Upper lobe of left lung (tissue), 6 donors: ENCODE measurements around the gene ADCY4. TPM values are rescaled to one million over a fixed set of nuclear protein-coding genes. Genes with fewer than 3 reads are reported as not detected.
A peak's percentile ranks its signal among the peaks of the same experiment; 100 is the strongest.

ENCODE experiments used
- ATAC-seq, 2 donors: fragments of 200-7000 bp; cut with Tn5 transposase; one replicate each; pipeline ENCODE4 v1.9.1; 2022; ENCODE audit warnings: mild to moderate bottlenecking in 2 of 2, moderate library complexity in 2 of 2; ENCODE audit not compliant: low FRiP score in 2 of 2
- DNase-seq, 2 donors: peaks; one replicate each; pipeline ENCODE4 v3.0.0-alpha.2; 2019 to 2020
- H3K27ac ChIP-seq, 4 donors: fragments of 200-600 bp; sonication (generic); one replicate each; pipeline ENCODE4 v1.5.1; 2016 to 2019
- H3K27me3 ChIP-seq, 4 donors: fragments of 200-600 bp; sonication (generic); one replicate each; pipeline ENCODE4 v1.5.1; 2017 to 2019
- H3K36me3 ChIP-seq, 4 donors: fragments of 200-600 bp; sonication (generic); one replicate each; pipeline ENCODE4 v1.5.1; 2016 to 2019
- H3K4me1 ChIP-seq, 4 donors: fragments of 200-600 bp; sonication (generic); one replicate each; pipeline ENCODE4 v1.5.1; 2018 to 2019
- H3K4me3 ChIP-seq, 4 donors: fragments of 200-600 bp; sonication (generic); one replicate each; pipeline ENCODE4 v1.5.1; 2017 to 2019; ENCODE audit warnings: mild to moderate bottlenecking in 2 of 4, moderate library complexity in 1 of 4
- H3K9me3 ChIP-seq, 4 donors: fragments of 200-600 bp; sonication (generic); one replicate each; pipeline ENCODE4 v1.5.1; 2018 to 2019
- CTCF ChIP-seq, 6 experiments: fragments of 450-650 bp in 4 of 6; fragments of 200-600 bp in 2 of 6; sonication (generic) in 2 of 6; IDR thresholded peaks; one replicate each; pipeline ENCODE4 v1.5.1; 2016 to 2019; ENCODE audit warnings: antibody characterized with exemption in 6 of 6
- EP300 ChIP-seq, 4 donors: sonication (generic); formaldehyde crosslinking; IDR thresholded peaks; one replicate each; pipeline ENCODE4 v1.5.1; 2017; ENCODE audit warnings: antibody characterized with exemption in 4 of 4, control low read depth in 2 of 4
- POLR2A ChIP-seq, 4 donors: fragments of 450-650 bp; IDR thresholded peaks; one replicate each; pipeline ENCODE4 v1.5.1; 2016 to 2017; ENCODE audit warnings: antibody characterized with exemption in 4 of 4, mild to moderate bottlenecking in 2 of 4
- POLR2AphosphoS5 ChIP-seq, 2 donors: sonication (generic); formaldehyde crosslinking; IDR thresholded peaks; one replicate each; pipeline ENCODE4 v1.5.1; 2017; ENCODE audit warnings: antibody characterized with exemption in 2 of 2
- WGBS, 2 donors: methylation state at CpG; one replicate each; pipeline ENCODE4 v1.1.5; 2017 to 2018; 5-methylcytosine and 5-hydroxymethylcytosine counted together
- total RNA-seq, 6 donors: library from RNA; depleted of rRNA in 4 of 6; stranded (reverse); fragments of >200 nt in 4 of 6; gene quantifications; one replicate each; pipeline versions ENCODE4 v1.1.0 to v1.2.1, GENCODE V29; 2016 to 2021
- donor health status: DM: no; HTN: no; CAD: no; lungs with moderate emphysema.
- donor health status: DM: no; HTN: yes; CAD: no; lungs with severe emphysema.

Gene ADCY4
- total RNA-seq, 6 donors from 2014 or later = 22.4 to 159 (median 43.7) TPM

DNA sequence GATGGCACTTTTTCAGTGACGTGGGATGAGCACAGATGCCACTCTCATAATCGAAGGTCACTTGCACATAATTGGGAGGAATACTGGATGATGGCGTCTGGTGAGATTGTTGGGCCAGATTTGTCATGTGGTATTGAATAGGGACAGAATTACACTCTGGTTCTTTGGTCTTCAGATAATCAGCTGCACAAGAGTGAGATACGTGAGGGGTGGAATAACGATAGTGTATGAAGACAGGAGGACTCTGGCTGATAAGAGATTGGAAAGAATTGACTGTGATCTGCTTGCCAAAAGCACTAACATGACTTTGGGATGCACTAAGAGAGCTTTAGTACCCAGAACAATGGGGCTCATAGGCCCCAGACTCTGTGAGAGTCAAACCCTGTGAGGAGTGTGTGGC lies 56.4 kb downstream of the ADCY4 start:
- WGBS, 2 donors = 88 to 91% methylated on average over 5 of the region's 5 CpGs
- TF ChIP-seq POLR2A (IDR thresholded peaks at IDR 0.05) (no peak), CTCF (IDR thresholded peaks at IDR 0.05) (no peak), EP300 (IDR thresholded peaks at IDR 0.05) (no peak), POLR2AphosphoS5 (IDR thresholded peaks at IDR 0.05) (no peak)
- Histone ChIP-seq H3K9me3 (no peaks in the 10 kb centered on the region), H3K27me3 (no peaks in the 10 kb centered on the region), H3K36me3 (no peaks in the 10 kb centered on the region), H3K4me3 (no peak overlapping the region), H3K4me1 (peaks cover 9 to 40% (median 37%) of the 10 kb centered on the region in 4 donors), H3K27ac (peak overlapping the region in 2 of 4 donors; percentile 72 to 73)
- DNase-seq (no peak), ATAC-seq (no peak)

DNA sequence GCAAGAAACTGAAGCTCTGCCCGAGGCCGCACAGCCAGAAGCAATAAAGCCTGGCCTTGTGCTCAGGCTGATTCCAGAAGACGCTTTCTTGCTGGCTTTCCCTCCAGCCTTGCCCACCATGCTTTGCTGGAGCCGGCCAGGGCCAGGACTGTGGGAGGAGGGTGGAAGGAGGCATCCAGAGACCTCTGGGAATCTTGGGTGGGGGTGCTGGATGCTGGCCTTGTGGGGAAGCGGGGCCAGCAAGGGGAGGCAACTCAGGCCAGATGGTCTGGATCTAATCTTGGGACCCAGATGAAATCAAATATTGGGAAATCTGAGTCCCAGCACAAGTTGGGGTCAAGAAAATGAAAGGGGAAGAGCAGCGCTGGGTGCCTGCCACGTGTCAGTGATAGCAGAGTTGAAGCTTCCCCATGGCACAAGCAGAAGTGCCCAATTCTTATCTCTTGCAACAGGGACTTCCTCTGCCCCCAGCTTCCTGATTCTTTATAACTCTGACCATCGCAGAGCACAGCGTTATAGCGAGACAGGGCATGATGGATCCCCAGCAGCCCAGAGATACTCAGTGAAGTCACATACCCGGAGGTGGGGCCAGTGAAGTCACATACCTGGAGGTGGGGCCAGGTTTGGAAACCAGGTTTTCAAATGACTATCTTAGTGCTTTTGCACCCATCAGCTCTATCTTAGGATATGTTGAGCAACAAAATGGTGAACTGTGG lies 57.1 kb downstream of the ADCY4 start:
- Histone ChIP-seq H3K36me3 (no peaks in the 10 kb centered on the region), H3K27ac (peak overlapping the region in 3 of 4 donors; percentile 48 to 73 (median 72)), H3K4me1 (peaks cover 11 to 46% (median 44%) of the 10 kb centered on the region in 4 donors), H3K4me3 (no peak overlapping the region), H3K9me3 (no peaks in the 10 kb centered on the region), H3K27me3 (no peaks in the 10 kb centered on the region)
- peak in 1 of 2 donors; percentile 68 for DNase-seq
- ATAC-seq = peak; percentile 31 to 62
- TF ChIP-seq POLR2A (IDR thresholded peaks at IDR 0.05) (no peak), CTCF (IDR thresholded peaks at IDR 0.05) (no peak), POLR2AphosphoS5 (IDR thresholded peaks at IDR 0.05) (peak; percentile 15 to 39), EP300 (IDR thresholded peaks at IDR 0.05) (no peak)
- WGBS, 2 donors = 66 to 67% methylated on average over 11 of the region's 11 CpGs

DNA sequence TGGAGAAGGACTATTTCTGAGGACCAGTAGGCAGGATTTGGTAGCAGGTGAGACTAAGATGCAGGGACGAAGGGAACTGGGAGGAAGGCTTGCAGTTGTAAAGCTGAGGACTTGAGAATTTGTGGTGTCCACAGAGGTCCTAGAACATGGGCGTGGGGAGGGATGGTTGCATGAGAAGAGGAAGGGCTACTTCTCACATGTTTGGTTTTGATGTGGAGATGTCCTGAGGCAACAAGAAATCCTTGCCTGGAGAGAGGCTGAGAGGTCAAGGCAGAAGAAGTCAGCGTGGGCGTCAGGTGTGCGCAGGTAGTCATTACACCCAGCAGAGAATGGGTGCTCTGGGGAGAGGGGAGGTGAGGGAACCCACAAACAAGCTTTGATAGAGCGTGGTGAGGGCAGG lies 57.8 kb downstream of the ADCY4 start:
- no peak for ATAC-seq
- H3K27ac ChIP-seq = peak overlapping the region in 2 of 4 donors; percentile 72 to 73
- no peaks in the 10 kb centered on the region for H3K36me3 ChIP-seq
- no peaks in the 10 kb centered on the region for H3K27me3 ChIP-seq
- WGBS, 2 donors = 87 to 89% methylated on average over 6 of the region's 6 CpGs
- H3K4me3 ChIP-seq = no peak overlapping the region
- no peaks in the 10 kb centered on the region for H3K9me3 ChIP-seq
- peaks cover 16 to 51% (median 49%) of the 10 kb centered on the region in 4 donors for H3K4me1 ChIP-seq
- no peak for DNase-seq
- no peak for TF ChIP-seq POLR2AphosphoS5 (IDR thresholded peaks at IDR 0.05)
- no peak for TF ChIP-seq CTCF (IDR thresholded peaks at IDR 0.05)
- no peak for TF ChIP-seq POLR2A (IDR thresholded peaks at IDR 0.05)
- no peak for TF ChIP-seq EP300 (IDR thresholded peaks at IDR 0.05)

DNA sequence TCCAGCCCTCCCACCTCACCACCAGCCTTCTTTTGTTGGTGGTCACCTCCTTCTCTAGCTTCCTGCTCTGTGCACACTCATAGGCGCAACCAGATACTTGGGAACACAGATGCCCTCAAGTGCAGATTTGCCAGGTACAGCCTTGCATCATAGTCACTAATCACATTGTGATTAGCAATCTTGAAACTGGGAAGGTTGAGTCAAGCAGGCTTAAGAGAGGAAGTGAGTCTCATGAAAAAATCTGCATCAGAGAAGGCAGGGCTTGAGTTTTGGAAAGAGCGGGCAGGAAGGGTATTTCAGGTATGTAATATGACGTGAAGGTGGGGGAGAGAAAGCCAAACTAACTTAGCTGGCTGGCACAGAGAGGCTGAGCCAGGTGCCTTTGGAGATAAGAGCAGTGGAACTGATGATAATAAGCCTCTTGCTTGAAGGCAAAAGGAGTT lies 60.7 kb downstream of the ADCY4 start:
- H3K27ac ChIP-seq = peak overlapping the region; percentile 96 to 99 (median 97)
- no peaks in the 10 kb centered on the region for H3K27me3 ChIP-seq
- peak in 1 of 4 donors; percentile 36 for TF ChIP-seq POLR2A (IDR thresholded peaks at IDR 0.05)
- TF ChIP-seq EP300 (IDR thresholded peaks at IDR 0.05) = peak in 2 of 4 donors; percentile 37 to 90
- TF ChIP-seq CTCF (IDR thresholded peaks at IDR 0.05) = no peak
- TF ChIP-seq POLR2AphosphoS5 (IDR thresholded peaks at IDR 0.05) = peak; percentile 52 to 74
- 39 to 44% methylated on average over 3 of the region's 3 CpGs for WGBS, 2 donors
- peaks cover 0 to 8% (median 5%) of the 10 kb centered on the region in 4 donors for H3K36me3 ChIP-seq
- no peaks in the 10 kb centered on the region for H3K9me3 ChIP-seq
- peak in 1 of 2 donors; percentile 79 for DNase-seq
- no peak overlapping the region for H3K4me3 ChIP-seq
- H3K4me1 ChIP-seq = peaks cover 19 to 57% (median 53%) of the 10 kb centered on the region in 4 donors
- ATAC-seq = peak; percentile 14 to 71
